ENCODE measurements around the gene STIM1.
A peak's percentile ranks its signal among the peaks of the same experiment; 100 is the strongest.
"Not testable (repeated sequence)": the region's sequence is repeated elsewhere in the genome, so short reads cannot be mapped to it uniquely, and the experiment has no call there.

Gene STIM1

GRCh38 chr11:3845670-3846069 is 9.8 kb upstream of the STIM1 start:
- no peaks in the 10 kb centered on the region for H3K27me3 ChIP-seq (ENCODE audit: control insufficient read depth, insufficient read depth, low read length)
- H3K9ac ChIP-seq (ENCODE audit: low read length), result no peak overlapping the region
- H3K27ac ChIP-seq (ENCODE audit: low read depth, low read length), result no peak overlapping the region
- no peak overlapping the region for H3K4me3 ChIP-seq (ENCODE audit: low read length)
- no peaks in the 10 kb centered on the region for H3K36me3 ChIP-seq (ENCODE audit: control insufficient read depth, insufficient read depth, low read length)
- no peaks in the 10 kb centered on the region for H3K4me1 ChIP-seq (ENCODE audit: control insufficient read depth, insufficient read depth, low read length)

- Histone ChIP-seq H3K4me3 (ENCODE audit: low read length) (no peak overlapping the region), H3K36me3 (ENCODE audit: control insufficient read depth, insufficient read depth, low read length) (no peaks in the 10 kb centered on the region), H3K9ac (ENCODE audit: low read length) (no peak overlapping the region), H3K4me1 (ENCODE audit: control insufficient read depth, insufficient read depth, low read length) (no peaks in the 10 kb centered on the region), H3K27ac (ENCODE audit: low read depth, low read length) (no peak overlapping the region), H3K27me3 (ENCODE audit: control insufficient read depth, insufficient read depth, low read length) (no peaks in the 10 kb centered on the region)
Measured at GRCh38 chr11:3849297-3849874, 6.1 kb upstream of the STIM1 start.

GRCh38 chr11:3853545-3853842 is 2.0 kb upstream of the STIM1 start:
- no peaks in the 10 kb centered on the region for H3K36me3 ChIP-seq (ENCODE audit: control insufficient read depth, insufficient read depth, low read length)
- H3K27ac ChIP-seq (ENCODE audit: low read depth, low read length), result no peak overlapping the region
- no peak overlapping the region for H3K9ac ChIP-seq (ENCODE audit: low read length)
- H3K27me3 ChIP-seq (ENCODE audit: control insufficient read depth, insufficient read depth, low read length), result no peaks in the 10 kb centered on the region
- H3K4me3 ChIP-seq (ENCODE audit: low read length), result no peak overlapping the region
- peaks cover 14% of the 10 kb centered on the region for H3K4me1 ChIP-seq (ENCODE audit: control insufficient read depth, insufficient read depth, low read length)

- Histone ChIP-seq H3K4me3 (ENCODE audit: low read length) (peak overlapping the region; percentile 91), H3K27ac (ENCODE audit: low read depth, low read length) (peak overlapping the region; percentile 18), H3K27me3 (ENCODE audit: control insufficient read depth, insufficient read depth, low read length) (no peaks in the 10 kb centered on the region), H3K4me1 (ENCODE audit: control insufficient read depth, insufficient read depth, low read length) (peaks cover 19% of the 10 kb centered on the region), H3K9ac (ENCODE audit: low read length) (peak overlapping the region; percentile 19), H3K36me3 (ENCODE audit: control insufficient read depth, insufficient read depth, low read length) (no peaks in the 10 kb centered on the region)
Measured at GRCh38 chr11:3853899-3854659, 1.4 kb upstream of the STIM1 start.

GRCh38 chr11:3854660-3854976 is 846 bp upstream of the STIM1 start:
- peak overlapping the region; percentile 91 for H3K4me3 ChIP-seq (ENCODE audit: low read length)
- no peaks in the 10 kb centered on the region for H3K36me3 ChIP-seq (ENCODE audit: control insufficient read depth, insufficient read depth, low read length)
- H3K27ac ChIP-seq (ENCODE audit: low read depth, low read length), result peak overlapping the region; percentile 8
- no peaks in the 10 kb centered on the region for H3K27me3 ChIP-seq (ENCODE audit: control insufficient read depth, insufficient read depth, low read length)
- peaks cover 24% of the 10 kb centered on the region for H3K4me1 ChIP-seq (ENCODE audit: control insufficient read depth, insufficient read depth, low read length)
- peak overlapping the region; percentile 19 for H3K9ac ChIP-seq (ENCODE audit: low read length)

GRCh38 chr11:3855808-3856491 is 486 bp downstream of the STIM1 start:
- Histone ChIP-seq H3K27ac (ENCODE audit: low read depth, low read length) (peak overlapping the region; percentile 77), H3K4me3 (ENCODE audit: low read length) (peak overlapping the region; percentile 85), H3K36me3 (ENCODE audit: control insufficient read depth, insufficient read depth, low read length) (no peaks in the 10 kb centered on the region), H3K27me3 (ENCODE audit: control insufficient read depth, insufficient read depth, low read length) (no peaks in the 10 kb centered on the region), H3K4me1 (ENCODE audit: control insufficient read depth, insufficient read depth, low read length) (peaks cover 27% of the 10 kb centered on the region), H3K9ac (ENCODE audit: low read length) (peak overlapping the region; percentile 70)

GRCh38 chr11:3856856-3857553 is 1.5 kb downstream of the STIM1 start:
- Histone ChIP-seq H3K27ac (ENCODE audit: low read depth, low read length) (peak overlapping the region; percentile 77), H3K9ac (ENCODE audit: low read length) (no peak overlapping the region), H3K4me1 (ENCODE audit: control insufficient read depth, insufficient read depth, low read length) (peaks cover 27% of the 10 kb centered on the region), H3K36me3 (ENCODE audit: control insufficient read depth, insufficient read depth, low read length) (no peaks in the 10 kb centered on the region), H3K27me3 (ENCODE audit: control insufficient read depth, insufficient read depth, low read length) (no peaks in the 10 kb centered on the region), H3K4me3 (ENCODE audit: low read length) (peak overlapping the region; percentile 85)

GRCh38 chr11:3857628-3858027 is 2.2 kb downstream of the STIM1 start:
- peaks cover 27% of the 10 kb centered on the region for H3K4me1 ChIP-seq (ENCODE audit: control insufficient read depth, insufficient read depth, low read length)

GRCh38 chr11:3859373-3859881 is 4.0 kb downstream of the STIM1 start:
- Histone ChIP-seq H3K27me3 (ENCODE audit: control insufficient read depth, insufficient read depth, low read length) (no peaks in the 10 kb centered on the region), H3K4me3 (ENCODE audit: low read length) (peak overlapping the region; percentile 40), H3K27ac (ENCODE audit: low read depth, low read length) (peak overlapping the region; percentile 42), H3K36me3 (ENCODE audit: control insufficient read depth, insufficient read depth, low read length) (no peaks in the 10 kb centered on the region), H3K9ac (ENCODE audit: low read length) (no peak overlapping the region), H3K4me1 (ENCODE audit: control insufficient read depth, insufficient read depth, low read length) (peaks cover 27% of the 10 kb centered on the region)

More at GRCh38 chr11:3857628-3858027, 2.2 kb downstream of the STIM1 start:
- Histone ChIP-seq H3K27me3 (ENCODE audit: control insufficient read depth, insufficient read depth, low read length) (no peaks in the 10 kb centered on the region), H3K4me3 (ENCODE audit: low read length) (peak overlapping the region; percentile 85), H3K36me3 (ENCODE audit: control insufficient read depth, insufficient read depth, low read length) (no peaks in the 10 kb centered on the region), H3K9ac (ENCODE audit: low read length) (no peak overlapping the region), H3K27ac (ENCODE audit: low read depth, low read length) (no peak overlapping the region)

GRCh38 chr11:3860375-3860774 is 4.9 kb downstream of the STIM1 start:
- peaks cover 33% of the 10 kb centered on the region for H3K4me1 ChIP-seq (ENCODE audit: control insufficient read depth, insufficient read depth, low read length)
- H3K9ac ChIP-seq (ENCODE audit: low read length), result no peak overlapping the region
- no peaks in the 10 kb centered on the region for H3K27me3 ChIP-seq (ENCODE audit: control insufficient read depth, insufficient read depth, low read length)
- H3K36me3 ChIP-seq (ENCODE audit: control insufficient read depth, insufficient read depth, low read length), result no peaks in the 10 kb centered on the region
- H3K4me3 ChIP-seq (ENCODE audit: low read length), result no peak overlapping the region
- H3K27ac ChIP-seq (ENCODE audit: low read depth, low read length), result no peak overlapping the region

- H3K9ac ChIP-seq (ENCODE audit: low read length); H3K36me3 ChIP-seq (ENCODE audit: control insufficient read depth, insufficient read depth, low read length); H3K27me3 ChIP-seq (ENCODE audit: control insufficient read depth, insufficient read depth, low read length); H3K4me3 ChIP-seq (ENCODE audit: low read length); H3K27ac ChIP-seq (ENCODE audit: low read depth, low read length): not testable (repeated sequence)
- peaks cover 39% of the 10 kb centered on the region for H3K4me1 ChIP-seq (ENCODE audit: control insufficient read depth, insufficient read depth, low read length)
Measured at GRCh38 chr11:3860898-3861393, 5.5 kb downstream of the STIM1 start.

- H3K9ac ChIP-seq (ENCODE audit: low read length), result no peak overlapping the region
- no peak overlapping the region for H3K27ac ChIP-seq (ENCODE audit: low read depth, low read length)
- no peak overlapping the region for H3K4me3 ChIP-seq (ENCODE audit: low read length)
- H3K36me3 ChIP-seq (ENCODE audit: control insufficient read depth, insufficient read depth, low read length), result no peaks in the 10 kb centered on the region
- H3K4me1 ChIP-seq (ENCODE audit: control insufficient read depth, insufficient read depth, low read length), result peaks cover 43% of the 10 kb centered on the region
- no peaks in the 10 kb centered on the region for H3K27me3 ChIP-seq (ENCODE audit: control insufficient read depth, insufficient read depth, low read length)
Measured at GRCh38 chr11:3861683-3862082, 6.2 kb downstream of the STIM1 start.

Data from rectal smooth muscle tissue (tissue), 1 donor.